GM18505 (cell line): ENCODE measurements around the gene PHF11.
"Not testable (repeated sequence)": the region's sequence is repeated elsewhere in the genome, so short reads cannot be mapped to it uniquely, and the experiment has no call there.

Experiments used
- ATAC-seq: cut with Tn5 transposase; IDR thresholded peaks from one replicate; pipeline ENCODE4 v1.9.1; 2021; ENCODE audit not compliant: unreplicated experiment
- POLR2A ChIP-seq: IDR thresholded peaks from 4 replicates; pipeline ENCODE4 v1.6.1; 2011; ENCODE audit warnings: borderline replicate concordance; ENCODE audit not compliant: insufficient read depth, insufficient read length; ENCODE audit errors: extremely low read depth

PHF11 gene

DNA sequence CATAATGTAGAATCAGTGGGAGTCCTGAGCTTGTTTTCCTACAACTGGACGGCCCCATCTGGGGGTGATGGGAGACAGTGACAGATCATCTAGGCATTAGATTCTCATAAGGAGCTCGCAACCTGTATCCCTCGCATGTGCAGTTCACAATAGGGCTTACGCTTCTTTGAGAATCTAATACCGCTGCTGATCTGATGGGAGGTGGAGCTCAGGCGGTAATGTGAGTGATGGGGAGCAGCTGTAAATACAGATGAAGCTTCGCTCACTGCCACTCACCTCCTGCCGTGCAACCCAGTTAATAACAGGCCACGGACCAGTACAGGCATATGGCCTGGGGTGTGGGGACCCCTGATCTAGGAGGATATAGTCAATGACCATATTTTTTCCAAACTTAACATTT is 50.8 kb downstream of the PHF11 start:
- no peak for TF ChIP-seq POLR2A
- ATAC-seq, result no peak

DNA sequence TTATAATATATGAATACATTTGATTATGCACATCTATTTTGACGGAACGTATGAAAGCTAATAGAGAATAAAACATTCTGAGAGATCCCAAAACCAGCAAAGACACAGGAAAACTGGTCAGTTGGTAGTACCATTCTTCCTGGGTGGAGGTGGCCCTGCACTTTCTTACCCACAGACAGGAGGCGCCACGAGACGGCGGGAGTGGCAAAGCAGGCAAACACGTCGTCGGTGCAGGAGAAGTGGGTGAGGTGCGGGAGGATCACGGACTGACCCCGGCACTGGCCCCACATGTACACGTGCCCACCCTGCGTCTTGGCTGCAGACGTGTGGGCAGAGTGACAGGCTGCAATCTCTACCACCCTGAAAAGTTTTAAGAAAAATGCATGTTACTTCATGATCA is 53.5 kb downstream of the PHF11 start:
- TF ChIP-seq POLR2A, result no peak
- ATAC-seq, result no peak

- no peak for ATAC-seq
- no peak for TF ChIP-seq POLR2A
Observed at GRCh38 chr13:49550942-49551644, 55.3 kb downstream of the PHF11 start.

DNA sequence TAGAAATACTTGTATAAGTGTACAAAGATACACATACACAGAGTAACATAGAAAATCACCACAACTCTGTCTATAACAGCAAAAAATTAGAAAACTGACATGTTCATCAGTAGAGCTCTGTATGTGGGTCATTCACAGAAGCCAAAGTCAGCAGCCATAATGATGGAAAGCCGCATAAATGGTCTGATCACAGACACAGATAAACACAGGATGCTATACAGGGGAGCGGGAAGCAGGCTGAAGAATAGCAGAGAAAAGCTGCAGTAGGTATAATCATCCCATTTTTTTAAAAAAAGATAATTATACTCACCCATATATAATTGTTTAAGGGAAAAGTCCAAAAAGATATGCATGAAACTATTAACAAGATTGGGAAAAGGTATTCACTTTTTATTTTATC is 58.1 kb downstream of the PHF11 start:
- TF ChIP-seq POLR2A, result no peak
- no peak for ATAC-seq

GRCh38 chr13:49554387-49554786 is 58.6 kb downstream of the PHF11 start:
- no peak for TF ChIP-seq POLR2A
- ATAC-seq, result no peak

DNA sequence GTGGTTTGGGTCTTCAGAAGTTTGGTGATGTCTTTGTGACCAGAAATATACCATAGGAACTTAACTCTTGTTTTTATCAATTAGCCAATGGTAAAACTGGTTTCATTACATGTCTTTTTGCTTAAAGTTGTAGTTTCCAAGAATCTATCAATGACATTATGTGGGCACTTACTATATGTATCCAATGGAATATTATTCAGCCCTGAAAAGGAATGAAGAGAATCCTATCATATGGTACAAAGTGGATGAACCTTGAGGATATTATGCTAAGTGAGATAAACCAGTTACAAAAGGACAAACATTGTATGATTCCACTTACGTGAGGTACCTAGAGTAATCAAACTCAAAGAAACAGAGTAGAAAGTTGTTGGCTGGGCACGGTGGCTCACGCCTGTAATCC is 63.3 kb downstream of the PHF11 start:
- no peak for ATAC-seq
- no peak for TF ChIP-seq POLR2A

GRCh38 chr13:49560270-49561061 is 64.7 kb downstream of the PHF11 start:
- ATAC-seq, result no peak
- TF ChIP-seq POLR2A, result no peak

- no peak for TF ChIP-seq POLR2A
- ATAC-seq, result no peak
Observed at GRCh38 chr13:49561062-49561410, 65.3 kb downstream of the PHF11 start.

DNA sequence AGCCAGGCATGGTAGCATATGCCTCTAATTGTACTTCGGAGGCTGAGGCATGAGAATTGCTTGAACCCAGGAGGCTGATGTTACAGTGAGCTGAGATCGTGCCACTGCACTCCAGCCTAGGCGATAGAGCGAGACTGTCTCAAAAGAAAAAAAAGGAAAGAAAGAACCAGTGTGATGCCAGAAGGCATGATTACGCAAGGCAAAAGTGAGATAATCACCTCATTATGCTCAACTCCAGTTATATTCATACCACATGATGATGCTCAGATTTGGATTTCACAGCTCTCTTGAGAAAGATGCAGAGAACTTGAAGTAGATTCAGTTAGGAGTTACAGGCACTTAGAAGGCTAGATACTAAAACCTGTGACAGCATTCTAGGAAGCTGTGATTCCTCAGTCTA is 67.8 kb downstream of the PHF11 start:
- no peak for TF ChIP-seq POLR2A
- ATAC-seq, result no peak

DNA sequence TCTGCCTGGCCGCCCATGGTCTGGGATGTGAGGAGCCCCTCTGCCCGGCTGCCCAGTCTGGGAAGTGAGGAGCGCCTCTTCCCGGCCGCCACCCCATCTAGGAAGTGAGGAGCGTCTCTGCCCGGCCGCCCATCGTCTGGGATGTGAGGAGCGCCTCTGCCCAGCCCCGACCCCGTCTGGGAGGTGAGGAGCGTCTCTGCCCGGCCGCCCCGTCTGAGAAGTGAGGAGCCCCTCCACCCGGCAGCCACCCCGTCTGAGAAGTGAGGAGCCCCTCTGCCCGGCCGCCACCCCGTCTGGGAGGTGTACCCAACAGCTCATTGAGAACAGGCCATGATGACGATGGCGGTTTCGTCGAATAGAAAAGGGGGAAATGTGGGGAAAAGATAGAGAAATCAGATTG is 69.7 kb downstream of the PHF11 start:
- ATAC-seq, result not testable (repeated sequence)

DNA sequence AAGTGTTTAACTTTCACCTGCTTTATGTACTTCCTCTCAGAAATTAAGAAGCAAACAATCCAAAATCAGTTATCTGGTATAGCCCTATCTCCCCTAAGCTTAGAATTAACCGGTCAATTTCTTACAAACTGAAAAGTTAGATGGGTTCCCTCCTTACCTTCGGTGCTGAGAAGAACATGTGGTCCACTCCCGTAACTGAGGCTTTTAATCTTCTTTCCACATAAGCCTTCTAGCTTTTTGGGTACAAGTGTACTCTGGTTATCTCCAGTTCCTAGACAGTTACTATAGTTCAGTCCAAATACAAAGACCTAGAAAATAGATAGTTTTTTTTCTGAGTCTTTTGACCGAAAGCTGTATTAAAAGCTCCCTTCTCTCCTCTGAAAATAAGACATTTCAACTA is 70.7 kb downstream of the PHF11 start:
- no peak for TF ChIP-seq POLR2A
- no peak for ATAC-seq

GRCh38 chr13:49567491-49567890 is 71.7 kb downstream of the PHF11 start:
- no peak for ATAC-seq
- TF ChIP-seq POLR2A, result no peak

DNA sequence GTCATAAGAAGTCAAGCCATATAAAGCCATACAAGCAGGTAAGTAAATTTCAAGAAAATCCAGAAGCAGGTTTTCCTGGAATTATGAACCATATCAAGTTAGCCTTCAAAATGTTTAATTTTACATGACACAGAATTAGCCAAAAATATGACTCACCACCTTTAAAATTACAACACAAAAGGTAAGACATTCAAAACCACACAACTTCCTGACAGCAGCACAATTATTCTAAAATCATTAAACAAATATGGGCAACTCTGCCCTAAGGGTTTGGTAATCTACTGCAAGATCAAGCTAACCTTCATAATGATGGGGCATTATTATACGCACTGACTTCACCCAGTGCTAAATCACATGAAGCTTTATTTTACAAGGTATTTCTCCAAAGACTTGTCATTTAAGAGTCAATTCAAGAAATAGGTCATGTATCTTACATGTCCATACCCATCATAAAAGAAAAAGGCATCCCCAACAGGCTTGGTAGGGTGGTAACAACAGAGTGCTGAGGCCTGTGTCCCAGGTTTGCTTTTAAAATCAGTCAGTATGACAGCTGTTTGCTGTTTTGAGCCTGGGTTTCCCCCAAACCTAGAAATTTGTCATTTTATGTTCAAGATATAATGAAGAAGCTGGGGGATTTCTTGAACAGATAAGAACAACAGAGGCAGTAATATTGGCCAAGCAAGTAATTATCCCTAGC is 74.4 kb downstream of the PHF11 start:
- no peak for TF ChIP-seq POLR2A
- ATAC-seq, result no peak
